HG02973 (cell line): ENCODE data around the gene YIPF2.
"Not testable (repeated sequence)": the region's sequence is repeated elsewhere in the genome, so short reads cannot be mapped to it uniquely, and the experiment has no call there.

Experiments
- ATAC-seq: cut with Tn5 transposase; IDR thresholded peaks from one replicate; pipeline ENCODE4 v1.9.1; 2021; ENCODE audit warnings: moderate library complexity; ENCODE audit not compliant: unreplicated experiment

YIPF2 gene

GRCh38 chr19:10877608-10878007 is 50.8 kb downstream of the YIPF2 start:
- ATAC-seq: not testable (repeated sequence)

GRCh38 chr19:10876459-10877240 is 51.8 kb downstream of the YIPF2 start:
- ATAC-seq: peak; percentile 54

- ATAC-seq: no peak
Observed at GRCh38 chr19:10874024-10874423, 54.4 kb downstream of the YIPF2 start.

GRCh38 chr19:10872546-10873107 is 55.8 kb downstream of the YIPF2 start:
- no peak for ATAC-seq
